Ecto neural progenitor cell (in vitro differentiated cells): Measurements from ENCODE around the gene OR6B1.
"Not testable (repeated sequence)": the region's sequence is repeated elsewhere in the genome, so short reads cannot be mapped to it uniquely, and the experiment has no call there.

ENCODE experiments used
- DNase-seq: peaks from one replicate; pipeline ENCODE4 v3.0.0-alpha.2; 2018; ENCODE audit warnings: low spot score

OR6B1 gene

GRCh38 chr7:144006029-144006691 is 6.0 kb downstream of the OR6B1 start:
- no peak for DNase-seq

DNA sequence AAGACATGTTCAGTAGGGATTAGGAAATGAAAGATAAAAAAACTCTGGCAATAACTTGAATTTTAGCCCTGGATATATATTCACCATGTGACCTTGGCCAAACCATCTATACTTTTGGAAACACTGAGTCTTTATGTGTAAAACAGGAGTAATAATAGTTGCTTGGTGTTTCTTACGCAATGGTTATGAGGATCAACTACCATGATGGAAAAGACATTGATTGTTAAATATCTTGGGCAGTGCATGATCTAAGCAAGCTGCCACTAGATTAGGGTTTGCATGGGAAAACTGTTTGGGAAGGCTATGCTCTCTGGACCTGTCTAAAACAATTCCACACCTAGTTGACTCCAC is 6.5 kb downstream of the OR6B1 start:
- no peak for DNase-seq

GRCh38 chr7:144009361-144009760 is 9.2 kb downstream of the OR6B1 start:
- no peak for DNase-seq

- DNase-seq = not testable (repeated sequence)
Measured at GRCh38 chr7:144010061-144010460, 9.9 kb downstream of the OR6B1 start.

DNA sequence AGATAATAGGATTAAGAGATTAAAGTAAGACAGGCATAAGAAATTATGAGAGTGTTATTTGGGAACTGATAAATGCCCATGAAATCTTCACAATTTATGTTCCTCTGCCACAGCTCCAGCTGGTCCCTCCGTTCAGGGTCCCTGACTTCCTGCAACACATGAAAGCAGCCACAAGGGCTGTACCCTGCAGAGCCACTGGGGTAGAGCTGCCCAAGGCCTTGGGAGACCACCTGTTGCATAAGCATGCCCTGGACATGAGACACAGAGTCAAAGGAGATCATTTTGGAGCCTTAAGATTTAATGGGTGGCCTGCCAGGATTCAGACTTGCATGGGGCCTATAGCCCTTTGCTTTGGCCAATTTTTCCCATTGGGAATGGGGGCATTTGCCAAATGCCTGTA is 10.7 kb downstream of the OR6B1 start:
- not testable (repeated sequence) for DNase-seq

- DNase-seq = no peak
Measured at GRCh38 chr7:144011458-144012230, 11.5 kb downstream of the OR6B1 start.

DNA sequence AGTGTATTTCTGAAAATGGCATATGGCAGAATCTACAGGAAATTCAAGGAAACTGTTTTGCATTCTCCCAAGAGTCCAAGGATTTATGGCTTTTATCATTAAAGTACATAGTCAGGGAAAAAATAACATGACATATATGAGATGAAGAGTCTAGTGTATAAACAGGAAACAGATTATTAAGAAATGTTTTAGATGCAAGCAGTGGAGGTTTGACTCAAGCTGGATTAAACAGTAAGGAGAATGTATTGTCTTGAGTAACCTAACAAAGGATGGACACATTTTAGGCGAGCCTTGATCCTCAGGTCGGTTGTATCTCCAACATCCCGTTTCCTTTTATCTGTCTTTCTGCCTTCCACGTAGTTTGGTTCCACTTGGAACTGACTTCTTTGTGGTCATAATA is 17.9 kb downstream of the OR6B1 start:
- DNase-seq = no peak

DNA sequence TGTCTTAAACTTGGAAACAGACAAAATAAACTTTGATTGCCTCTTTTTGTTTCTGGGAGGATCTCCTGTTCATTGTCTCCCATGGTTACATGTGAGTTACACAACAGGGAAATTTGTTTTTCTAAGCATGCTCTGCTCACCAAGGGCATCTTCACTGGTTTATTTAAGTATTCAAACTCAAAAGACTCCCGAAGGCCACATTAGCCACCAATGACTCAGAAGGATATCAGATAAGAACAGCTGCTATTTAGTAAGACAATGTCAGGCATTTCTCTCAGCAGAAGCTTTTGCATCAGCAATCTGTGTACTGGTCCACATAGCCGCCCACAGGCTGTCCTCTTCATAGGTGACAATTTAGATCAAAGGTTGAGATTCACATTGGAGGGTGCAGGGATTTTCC is 19.3 kb downstream of the OR6B1 start:
- DNase-seq = no peak

- no peak for DNase-seq
Measured at GRCh38 chr7:144020340-144020739, 20.2 kb downstream of the OR6B1 start.

- no peak for DNase-seq
Measured at GRCh38 chr7:144022169-144022568, 22.0 kb downstream of the OR6B1 start.

DNA sequence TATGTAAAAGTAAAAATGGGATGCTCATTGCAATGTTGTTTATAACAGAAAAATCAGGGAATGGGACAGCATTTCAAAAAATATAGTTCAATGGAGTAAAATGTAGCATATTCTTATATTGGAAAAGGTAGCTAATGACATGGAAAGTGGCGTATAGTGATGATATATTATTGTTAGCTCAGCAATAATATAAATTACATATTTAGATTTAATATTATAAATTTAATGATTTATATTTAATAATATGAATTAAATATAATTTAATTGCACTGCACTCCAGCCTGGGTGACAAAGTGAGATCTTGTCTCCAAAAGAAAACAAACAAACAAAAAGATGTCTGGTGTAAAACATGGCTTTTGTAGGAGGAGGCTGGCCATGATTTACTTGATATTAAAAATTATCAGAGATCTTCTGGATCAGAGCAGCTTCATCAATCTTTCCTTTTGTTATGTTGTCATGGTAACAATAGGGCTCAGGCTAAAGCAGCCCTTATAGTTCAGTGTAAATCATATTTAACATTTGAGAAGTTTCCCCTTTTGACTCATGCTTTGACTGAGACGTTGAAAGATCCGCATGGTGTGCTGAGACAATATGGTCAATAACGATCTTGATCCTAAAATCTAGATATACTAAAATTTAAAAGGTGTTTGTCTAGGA is 23.2 kb downstream of the OR6B1 start:
- DNase-seq = no peak

- DNase-seq = no peak
Measured at GRCh38 chr7:144024213-144024612, 24.1 kb downstream of the OR6B1 start.

DNA sequence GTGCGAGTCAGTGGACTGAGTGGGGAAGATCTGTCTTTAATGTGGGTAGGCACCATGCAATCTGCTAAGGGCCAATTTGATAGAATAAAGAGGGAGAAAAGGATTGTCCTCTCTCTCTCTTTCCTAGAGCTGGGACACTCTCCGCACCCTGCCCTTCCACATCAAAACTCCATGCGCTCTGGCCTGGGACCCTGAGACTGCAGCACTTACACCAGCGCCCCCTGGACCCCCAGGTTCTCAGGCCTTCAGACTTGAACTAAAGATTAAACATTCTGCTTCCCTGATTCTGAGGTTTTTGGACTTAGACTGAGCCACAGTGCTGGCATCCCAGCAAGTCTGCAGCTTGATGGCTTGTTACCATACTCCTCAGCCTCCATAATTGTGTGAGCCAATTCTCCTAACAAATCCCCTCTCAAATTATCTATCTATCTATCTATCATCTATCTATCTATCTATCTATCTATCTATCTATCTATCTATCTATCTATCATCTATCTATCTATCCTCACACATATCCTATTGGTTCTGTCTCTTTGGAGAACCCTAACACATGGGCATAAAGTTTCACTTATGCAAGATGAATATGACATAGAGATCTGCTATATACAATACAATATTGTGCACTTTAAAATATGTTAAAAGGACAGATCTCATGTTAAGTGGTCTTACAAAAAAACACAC is 26.2 kb downstream of the OR6B1 start:
- no peak for DNase-seq

- no peak for DNase-seq
Measured at GRCh38 chr7:144027070-144027469, 26.9 kb downstream of the OR6B1 start.

DNA sequence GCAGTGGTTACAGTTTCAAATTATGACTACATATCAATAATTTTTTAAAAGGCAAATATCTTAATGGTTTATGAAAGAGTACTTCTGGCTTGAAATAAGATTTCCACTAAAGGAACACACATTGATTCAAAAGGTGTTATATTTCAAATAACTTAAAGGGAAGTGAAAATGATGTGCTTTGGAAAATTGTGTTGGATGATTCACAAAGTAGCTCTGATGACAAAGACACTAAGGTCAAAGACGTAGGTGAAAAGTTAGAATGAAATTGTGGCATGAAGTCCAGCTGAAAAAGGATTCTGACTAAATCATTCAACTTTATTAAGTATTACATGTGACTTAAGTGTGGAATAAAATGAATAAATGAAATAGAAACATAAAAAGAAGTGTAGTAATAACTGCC is 27.9 kb downstream of the OR6B1 start:
- DNase-seq = no peak

DNA sequence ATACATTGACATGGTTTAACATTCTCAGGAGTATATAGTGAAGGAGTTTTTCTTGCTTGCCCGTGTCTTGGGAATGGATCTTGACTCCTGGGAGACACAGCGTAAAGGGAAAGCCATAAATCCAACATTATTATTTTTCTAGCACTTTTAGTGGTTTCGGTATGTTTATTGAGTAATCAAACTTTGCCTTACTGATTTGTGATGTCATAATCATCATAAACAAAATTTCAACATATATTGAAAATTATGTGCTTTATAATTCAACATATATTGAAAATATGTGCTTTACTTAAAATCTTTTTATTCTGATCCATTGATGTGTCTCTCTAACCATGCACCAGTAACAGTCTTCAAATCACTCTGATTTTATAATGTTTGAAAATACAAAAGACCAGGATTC is 28.4 kb downstream of the OR6B1 start:
- no peak for DNase-seq

DNA sequence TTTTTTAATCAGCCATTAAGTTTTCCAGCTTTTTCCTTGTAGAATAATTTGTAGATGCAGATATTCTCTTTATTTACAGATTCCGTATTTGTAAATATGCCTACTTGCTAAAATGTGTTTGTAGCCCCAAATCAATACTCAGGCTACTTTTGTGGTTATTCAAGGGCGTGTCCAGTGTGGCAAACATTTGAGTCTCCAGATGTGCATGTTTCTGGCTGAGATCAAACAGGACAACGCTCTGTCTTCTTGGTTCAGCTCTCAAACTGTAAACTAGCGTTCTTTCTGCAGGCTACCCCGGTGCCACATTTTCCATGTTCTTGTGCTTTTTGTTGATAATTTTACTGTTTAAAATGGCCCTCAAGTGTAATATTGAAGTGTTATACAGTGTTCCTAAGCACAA is 32.4 kb downstream of the OR6B1 start:
- no peak for DNase-seq

DNA sequence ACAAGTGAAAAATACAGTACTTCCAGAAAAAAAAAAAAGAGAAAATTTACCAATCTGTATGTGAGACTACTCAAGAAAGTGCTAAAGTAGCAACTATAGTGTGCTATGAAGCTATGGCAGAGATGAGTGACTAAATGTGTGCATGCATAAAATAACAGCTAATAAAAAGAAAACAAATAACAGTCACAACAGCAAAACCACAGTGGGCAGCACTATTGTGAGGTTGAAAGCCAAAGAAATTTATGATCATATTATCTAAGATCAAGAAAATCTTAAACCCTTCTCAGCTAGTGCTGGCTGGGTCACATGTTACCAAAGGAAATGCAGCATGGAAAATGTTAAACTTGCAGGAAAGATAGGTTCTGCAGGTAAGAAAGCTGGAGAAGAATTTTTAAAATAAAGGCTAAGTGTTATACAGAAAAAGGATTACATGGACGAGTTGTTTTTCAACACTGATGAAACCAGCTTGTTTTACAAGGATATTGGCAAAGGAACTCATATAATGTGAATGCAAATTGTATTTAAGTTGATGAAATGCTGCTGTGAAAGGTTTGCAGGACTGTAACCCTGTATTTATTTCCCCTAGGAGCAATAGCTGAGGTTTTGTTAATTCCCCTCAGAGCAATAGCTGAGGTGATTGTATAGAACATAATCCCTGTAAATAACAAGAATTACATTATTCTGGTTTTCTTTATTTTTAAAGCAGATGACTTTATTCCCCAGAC is 33.0 kb downstream of the OR6B1 start:
- no peak for DNase-seq

DNA sequence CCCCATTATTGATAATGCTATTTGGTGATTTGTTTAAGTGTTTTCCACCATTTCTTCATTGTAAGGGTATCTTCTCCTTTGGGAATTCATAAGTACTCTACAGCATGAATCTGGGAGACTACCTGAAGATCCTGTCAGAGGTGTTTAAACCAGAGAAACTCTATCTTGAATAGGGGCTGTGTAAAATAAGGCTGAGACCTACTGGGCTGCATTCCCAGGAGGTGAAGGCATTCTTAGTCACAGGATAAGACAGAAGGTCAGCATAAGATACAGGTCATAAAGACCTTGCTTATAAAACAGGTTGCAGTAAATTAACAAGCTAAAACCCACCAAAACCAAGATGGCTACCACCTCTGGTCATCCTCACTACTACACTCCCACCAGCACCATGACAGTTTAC is 35.3 kb downstream of the OR6B1 start:
- no peak for DNase-seq

DNA sequence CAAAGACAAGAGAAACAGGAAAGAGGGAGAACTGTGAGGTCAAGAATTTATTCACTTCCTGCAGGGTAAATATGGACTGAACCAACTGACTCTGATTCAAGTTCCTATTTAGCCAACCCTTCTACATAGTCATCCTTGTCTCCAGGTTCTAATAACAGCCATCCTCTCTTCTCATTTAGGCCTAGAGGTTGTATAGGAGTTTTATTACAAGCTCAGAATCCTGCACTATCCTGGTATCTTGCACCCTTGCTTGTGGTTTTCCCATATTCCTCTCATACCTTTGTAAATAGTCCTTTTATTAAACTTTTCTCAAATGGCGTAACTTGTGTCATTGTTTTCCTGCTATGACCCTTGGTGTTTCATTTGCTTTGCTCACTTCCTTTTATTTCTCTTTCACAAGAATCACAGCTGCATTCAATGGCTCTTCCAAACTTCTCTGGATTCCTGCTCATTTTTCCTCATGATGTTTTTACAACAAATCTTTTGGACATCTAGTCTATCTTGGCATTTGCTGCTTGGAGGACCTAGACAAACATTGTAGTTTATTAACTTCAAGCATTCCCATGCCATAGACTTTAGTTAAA is 36.3 kb downstream of the OR6B1 start:
- DNase-seq = no peak

GRCh38 chr7:144037414-144038035 is 37.4 kb downstream of the OR6B1 start:
- DNase-seq = no peak
